ENCODE data around the gene IVNS1ABP.
"Not testable (repeated sequence)": the region's sequence is repeated elsewhere in the genome, so short reads cannot be mapped to it uniquely, and the experiment has no call there.

The IVNS1ABP gene

GRCh38 chr1:185328255-185328654 lies 11.2 kb upstream of the IVNS1ABP start:
- DNase-seq = no peak

DNA sequence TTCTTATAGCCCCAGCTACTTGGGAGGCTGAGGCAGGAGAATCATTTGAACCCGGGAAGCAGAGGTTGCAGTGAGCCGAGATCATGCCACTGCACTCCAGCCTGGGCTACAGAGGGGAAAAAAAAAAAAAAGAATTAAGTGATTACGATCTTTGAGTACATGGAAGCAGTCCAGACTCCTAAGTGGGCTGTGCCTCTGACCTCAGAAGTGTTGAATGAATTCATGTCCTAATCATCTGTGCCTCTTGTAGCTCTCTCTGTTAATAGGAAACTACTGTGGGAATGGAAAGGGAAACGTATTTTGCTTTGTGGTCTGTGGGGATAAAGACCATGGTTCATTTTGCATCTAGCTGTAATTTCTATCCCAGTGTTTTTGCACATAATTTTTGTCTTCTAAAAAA lies 8.4 kb upstream of the IVNS1ABP start:
- peak; percentile 49 for DNase-seq

- no peak for DNase-seq
These were observed 7.1 kb upstream of the IVNS1ABP start for GRCh38 chr1:185324118-185324517.

DNA sequence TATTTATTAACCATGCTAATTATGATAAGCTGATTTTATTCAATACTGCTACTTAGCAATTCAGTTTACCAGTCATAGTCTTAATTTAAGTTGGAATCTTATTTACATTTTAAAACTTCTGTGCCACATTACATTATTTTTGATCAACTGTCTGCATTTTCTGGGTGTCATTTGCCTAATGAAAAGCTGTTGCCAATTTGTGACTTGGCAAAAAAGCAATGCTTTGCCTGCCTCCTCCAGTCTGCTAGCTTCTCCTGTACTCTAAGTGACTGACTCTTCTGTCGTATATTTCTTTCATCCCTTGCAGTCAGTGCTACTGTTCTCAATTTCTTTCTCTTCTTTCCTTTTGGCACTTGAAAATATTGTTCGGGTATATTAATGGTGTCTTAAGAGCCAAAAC lies 5.6 kb upstream of the IVNS1ABP start:
- no peak for DNase-seq

- not testable (repeated sequence) for DNase-seq
These were observed 4.7 kb upstream of the IVNS1ABP start for GRCh38 chr1:185321653-185322221.

GRCh38 chr1:185321104-185321503 lies 4.1 kb upstream of the IVNS1ABP start:
- DNase-seq = not testable (repeated sequence)

DNA sequence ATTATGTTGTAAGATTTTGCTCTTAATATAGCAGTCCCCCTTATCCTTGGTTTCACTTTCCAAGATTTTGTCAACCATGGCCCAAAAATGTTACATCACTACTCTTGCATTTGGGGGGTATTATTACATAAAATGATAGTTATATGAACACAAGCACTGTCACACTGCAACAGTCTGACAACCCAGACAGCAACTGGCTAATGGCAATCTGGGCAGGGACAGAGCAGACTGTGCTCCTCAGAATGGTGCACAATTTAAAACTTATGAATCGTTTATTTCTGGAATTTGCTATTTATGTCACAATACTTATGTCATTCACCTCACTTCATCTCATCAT lies 2.1 kb upstream of the IVNS1ABP start:
- DNase-seq = no peak

- no peak for DNase-seq
These were observed 1.5 kb upstream of the IVNS1ABP start for GRCh38 chr1:185318431-185319138.

DNA sequence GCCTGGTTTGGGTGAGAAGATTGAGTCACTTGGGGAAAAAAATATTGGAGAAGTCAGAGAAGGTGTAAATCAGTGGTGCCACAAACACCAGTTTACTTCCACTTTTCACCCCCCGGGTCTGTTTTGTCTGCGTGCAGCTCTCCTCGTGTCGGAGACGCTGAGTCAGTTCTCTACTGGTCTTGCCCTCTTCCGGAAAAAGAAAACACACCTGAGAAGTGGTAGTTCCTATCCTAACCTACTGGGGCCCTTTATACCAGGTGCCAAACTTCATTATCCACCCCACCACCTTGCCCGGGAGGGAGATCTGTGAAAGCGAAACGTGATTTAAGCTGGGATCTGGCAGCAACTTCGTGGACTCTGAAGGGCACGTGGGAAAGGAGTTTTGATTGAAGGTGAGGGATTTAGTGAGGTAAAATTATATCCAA lies 855 bp upstream of the IVNS1ABP start:
- peak; percentile 47 for DNase-seq

- peak; percentile 74 for DNase-seq
These were observed 645 bp downstream of the IVNS1ABP start for GRCh38 chr1:185316163-185317033.

DNA sequence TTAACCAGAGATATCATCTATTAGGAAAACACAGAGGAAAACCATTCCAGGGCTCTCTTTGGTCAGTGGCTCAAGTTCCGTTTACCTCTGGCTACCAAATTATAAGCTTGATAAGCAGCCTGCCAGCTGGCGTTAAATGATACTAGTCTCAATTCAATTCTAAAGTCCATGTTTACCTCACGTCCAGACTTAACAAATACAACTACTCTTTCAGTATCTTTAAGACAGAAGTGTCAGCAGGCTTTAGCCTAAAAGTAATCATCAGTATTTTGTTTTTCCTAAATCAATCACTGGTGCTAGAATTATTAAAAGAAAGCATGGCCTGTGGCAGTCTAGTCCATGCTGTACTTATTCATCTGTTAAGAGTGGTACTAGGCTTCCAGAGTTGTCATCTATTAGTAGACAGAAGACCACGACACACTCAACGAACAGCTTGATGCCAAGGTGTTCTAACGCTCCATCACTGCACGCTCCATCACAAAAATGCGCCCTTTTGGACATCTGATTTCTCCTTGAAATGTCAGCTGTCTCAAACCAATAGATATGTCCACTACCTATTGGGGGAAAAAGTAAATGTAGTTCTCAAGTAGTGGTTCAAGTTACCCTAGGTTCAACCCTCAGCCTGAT lies 1.5 kb downstream of the IVNS1ABP start:
- no peak for DNase-seq

DNA sequence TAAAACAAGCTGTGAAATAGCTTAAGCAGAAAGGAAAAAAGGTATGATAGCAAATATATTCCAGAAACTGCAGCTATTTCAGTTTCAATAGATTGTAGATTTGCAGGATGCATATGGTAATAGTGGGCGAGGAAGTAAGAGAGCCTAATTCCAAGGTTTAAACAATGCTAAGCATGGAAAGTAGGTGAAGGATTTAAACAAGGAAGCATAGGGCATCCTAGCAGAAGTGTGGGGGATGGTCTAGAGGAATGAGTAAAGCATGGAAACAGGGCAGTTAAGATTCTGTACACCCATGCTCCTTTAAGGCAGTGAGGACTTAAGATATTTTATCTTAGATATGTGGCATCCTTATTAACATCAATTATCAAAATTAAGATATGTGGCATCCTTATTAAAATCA lies 2.6 kb downstream of the IVNS1ABP start:
- DNase-seq = peak; percentile 10

DNA sequence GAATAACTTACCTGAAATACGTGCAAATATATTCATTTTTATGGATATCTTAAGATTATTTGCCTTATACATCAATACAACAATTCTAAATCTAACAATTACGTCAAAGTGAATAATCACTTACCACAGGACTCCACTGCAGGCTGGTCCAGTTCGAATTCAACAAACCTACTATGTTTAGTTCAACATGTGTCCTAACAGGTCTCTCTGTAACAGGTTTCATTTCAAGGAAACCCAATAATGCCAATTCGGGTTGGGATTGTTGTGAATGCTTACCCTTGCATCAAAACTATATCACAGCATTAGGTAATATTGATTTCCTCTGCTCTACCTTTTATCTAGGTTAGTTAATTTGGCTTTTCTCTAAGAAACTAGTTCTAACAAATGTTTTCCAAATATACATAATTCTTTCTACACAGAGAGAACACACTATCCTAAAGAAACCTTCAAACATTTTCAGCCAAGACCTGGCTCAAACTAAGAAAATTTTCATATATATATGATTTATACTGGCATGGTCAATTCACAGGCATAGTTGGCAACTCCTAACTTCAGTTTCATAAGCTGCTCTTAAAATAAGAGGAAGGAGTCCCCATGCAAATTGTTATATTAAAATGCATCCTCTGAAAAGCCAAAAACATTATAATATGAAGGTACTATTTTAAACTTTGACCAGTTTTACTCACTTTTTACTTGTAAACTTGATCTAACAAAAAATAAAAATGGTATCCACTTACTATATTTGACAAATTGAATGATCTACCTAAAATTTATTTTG lies 4.5 kb downstream of the IVNS1ABP start:
- DNase-seq = no peak

DNA sequence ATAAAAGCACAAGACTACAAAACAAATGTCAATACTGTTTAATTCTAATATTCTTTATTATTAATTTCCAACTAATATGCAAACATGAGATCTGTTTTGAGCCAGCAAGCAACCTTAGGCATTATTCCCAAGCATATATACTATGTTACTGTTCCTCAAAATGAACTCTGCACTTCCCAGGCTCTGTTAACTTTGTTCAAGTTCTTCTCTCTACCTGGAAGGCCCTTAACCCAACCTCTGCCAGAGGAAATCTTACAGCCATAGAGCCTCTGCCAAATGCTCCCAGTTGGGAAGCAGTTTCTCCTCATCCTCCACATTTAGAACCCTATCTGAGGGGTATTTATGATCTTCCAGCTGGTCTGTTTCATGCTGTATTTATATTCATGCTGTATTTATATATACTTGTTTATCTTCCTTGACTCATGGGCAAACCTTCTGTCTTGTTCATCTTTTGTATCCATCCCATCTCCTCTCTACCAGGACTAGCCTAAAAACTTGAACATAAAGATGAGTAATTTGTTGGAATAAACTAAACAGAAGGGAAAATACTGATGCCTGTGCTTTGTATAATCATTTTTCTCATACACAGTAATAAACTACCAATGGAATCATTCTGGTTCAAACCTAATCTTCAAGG lies 5.3 kb downstream of the IVNS1ABP start:
- DNase-seq = no peak

GRCh38 chr1:185309566-185309965 lies 7.5 kb downstream of the IVNS1ABP start:
- DNase-seq = no peak

DNA sequence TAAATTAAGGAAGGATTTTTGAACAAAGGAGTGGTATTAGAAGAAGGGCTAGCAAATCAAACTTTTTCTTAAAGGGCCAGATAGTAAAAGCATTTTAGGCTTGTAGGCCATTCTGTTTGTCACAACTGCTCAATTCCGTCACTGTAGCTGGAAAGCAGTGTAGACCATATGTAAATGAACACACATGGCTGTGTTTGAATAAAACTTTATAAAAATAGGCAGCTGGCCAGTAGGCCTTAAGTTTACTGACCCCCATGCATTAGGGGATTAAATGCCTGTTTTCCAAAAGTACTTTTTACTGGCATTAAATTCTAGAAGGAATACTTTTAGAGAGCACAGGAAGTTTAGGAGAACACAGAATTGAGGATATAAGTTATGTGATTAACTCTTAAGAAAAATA lies 8.9 kb downstream of the IVNS1ABP start:
- DNase-seq = no peak

DNA sequence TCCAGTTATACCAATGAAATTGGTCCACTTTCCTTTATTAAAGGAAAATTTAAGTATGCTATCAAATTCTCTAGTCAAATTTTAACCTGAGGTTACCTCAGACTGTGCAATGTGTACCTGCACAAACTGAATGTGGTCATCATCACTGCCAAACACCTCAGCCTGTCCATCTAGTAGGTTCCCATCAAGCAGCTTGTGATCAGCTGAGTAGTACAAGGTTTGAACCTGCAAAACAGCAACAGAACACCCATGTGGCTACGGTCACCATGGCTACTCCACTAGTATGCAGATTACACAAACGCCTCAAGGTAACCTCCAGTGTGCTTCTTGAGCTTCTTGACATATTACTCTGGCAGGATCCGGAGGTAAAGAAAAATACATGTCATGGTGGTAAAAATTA lies 11.6 kb downstream of the IVNS1ABP start:
- DNase-seq = no peak

DNA sequence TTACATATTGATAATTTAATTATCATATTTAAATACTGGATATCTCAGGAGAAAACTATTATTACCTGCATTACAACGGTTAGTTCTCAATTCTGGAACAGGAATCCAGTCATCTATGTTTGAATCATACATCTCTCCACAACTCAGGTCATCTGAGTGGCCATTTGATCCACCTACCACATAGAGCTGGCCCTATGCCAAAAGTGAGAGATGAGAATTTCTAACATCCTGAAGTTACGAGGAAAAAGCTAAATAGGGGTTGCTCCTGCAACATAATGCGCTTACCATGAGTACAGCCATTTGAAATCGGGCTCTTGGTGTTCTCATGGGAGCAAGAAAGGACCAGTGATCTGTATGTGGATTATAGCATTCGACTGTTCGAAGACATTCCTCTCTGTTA lies 16.9 kb downstream of the IVNS1ABP start:
- DNase-seq = no peak

GRCh38 chr1:185297982-185298381 lies 19.1 kb downstream of the IVNS1ABP start:
- DNase-seq = no peak

DNA sequence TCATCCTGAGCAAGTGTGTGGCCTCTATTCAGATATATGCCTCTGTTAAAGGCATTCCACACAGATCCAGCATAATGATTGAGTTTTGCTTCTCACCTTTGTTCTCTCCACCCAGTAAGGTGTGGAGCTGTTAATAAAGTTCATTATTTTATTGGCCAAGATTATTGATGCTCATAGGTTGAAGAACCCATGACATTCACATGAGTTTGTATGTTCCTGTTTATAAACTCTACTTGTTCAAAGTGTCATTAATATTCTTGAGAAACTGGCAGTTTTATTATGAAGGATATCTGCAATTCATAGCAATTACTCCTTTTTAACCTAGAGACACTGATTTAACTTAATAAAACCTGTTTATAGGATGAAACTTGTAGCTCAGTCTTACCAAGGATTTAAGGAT lies 22.0 kb downstream of the IVNS1ABP start:
- DNase-seq = no peak

DNA sequence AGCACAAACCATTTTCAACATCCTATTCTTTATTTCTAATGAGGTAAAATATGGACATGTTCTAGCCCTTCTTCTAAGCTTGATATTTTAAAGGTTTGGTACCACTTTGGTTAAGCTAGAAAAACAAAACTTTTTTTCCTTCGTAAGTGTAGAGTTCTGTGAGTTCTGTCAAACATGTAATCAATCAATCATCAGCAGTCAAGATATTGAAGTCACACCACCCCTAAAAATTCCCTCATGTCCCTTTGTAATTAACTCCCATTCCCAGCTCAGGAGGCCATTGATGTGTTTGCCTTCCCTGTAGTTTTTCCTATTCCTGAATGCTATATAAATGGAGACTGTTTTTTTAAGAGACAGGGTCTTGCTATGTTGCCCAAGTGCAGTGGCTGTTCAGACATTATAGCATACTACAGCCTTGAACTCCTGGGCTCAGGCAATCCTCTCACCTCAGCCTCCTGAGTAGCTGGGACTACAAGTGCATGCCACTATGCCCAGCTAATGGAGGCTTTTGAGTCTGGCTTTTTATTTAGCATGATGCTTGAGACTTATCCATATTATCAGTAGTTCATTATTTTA lies 23.0 kb downstream of the IVNS1ABP start:
- no peak for DNase-seq

- no peak for DNase-seq
These were observed 24.8 kb downstream of the IVNS1ABP start for GRCh38 chr1:185292237-185292636.
